Activated naive CD4-positive, alpha-beta T cell treated with anti-CD3 and anti-CD28 coated beads, Interleukin-2, amount 50 U/mL, for 72 hours (primary cell): Measurements from ENCODE around the gene IQSEC1. TPM values are rescaled to one million over a fixed set of nuclear protein-coding genes. Genes with fewer than 3 reads are reported as not detected.

Source experiments
- ATAC-seq, 2 donors: fragments of 150-1000 bp; cut with Tn5 transposase; 2 replicates each; pipeline ENCODE4 v1.10.0; 2021; ENCODE audit warnings: mild to moderate bottlenecking in 2 of 2, moderate library complexity in 2 of 2
- DNase-seq, 2 donors: peaks; one replicate each; pipeline ENCODE4 v3.0.0; 2021 to 2022; ENCODE audit warnings: low spot score in 2 of 2
- H3K27ac Mint-ChIP-seq, 2 donors: one replicate each; pipeline ENCODE4 v1.8.0; 2022; ENCODE audit warnings: mild to moderate bottlenecking in 2 of 2, mixed read lengths in 2 of 2
- H3K36me3 Mint-ChIP-seq, 2 donors: one replicate each; pipeline ENCODE4 v1.8.0; 2022; ENCODE audit warnings: mixed read lengths in 2 of 2
- H3K9me3 Mint-ChIP-seq, 2 donors: one replicate each; pipeline ENCODE4 v1.8.0; 2022; ENCODE audit warnings: mixed read lengths in 2 of 2
- total RNA-seq, 2 donors: library from RNA; stranded (reverse); gene quantifications; one replicate each; pipeline ENCODE4 v1.2.3, GENCODE V29; 2022

Gene IQSEC1
- total RNA-seq, 2 donors from 2014 or later: 25.0 to 37.1 TPM

DNA sequence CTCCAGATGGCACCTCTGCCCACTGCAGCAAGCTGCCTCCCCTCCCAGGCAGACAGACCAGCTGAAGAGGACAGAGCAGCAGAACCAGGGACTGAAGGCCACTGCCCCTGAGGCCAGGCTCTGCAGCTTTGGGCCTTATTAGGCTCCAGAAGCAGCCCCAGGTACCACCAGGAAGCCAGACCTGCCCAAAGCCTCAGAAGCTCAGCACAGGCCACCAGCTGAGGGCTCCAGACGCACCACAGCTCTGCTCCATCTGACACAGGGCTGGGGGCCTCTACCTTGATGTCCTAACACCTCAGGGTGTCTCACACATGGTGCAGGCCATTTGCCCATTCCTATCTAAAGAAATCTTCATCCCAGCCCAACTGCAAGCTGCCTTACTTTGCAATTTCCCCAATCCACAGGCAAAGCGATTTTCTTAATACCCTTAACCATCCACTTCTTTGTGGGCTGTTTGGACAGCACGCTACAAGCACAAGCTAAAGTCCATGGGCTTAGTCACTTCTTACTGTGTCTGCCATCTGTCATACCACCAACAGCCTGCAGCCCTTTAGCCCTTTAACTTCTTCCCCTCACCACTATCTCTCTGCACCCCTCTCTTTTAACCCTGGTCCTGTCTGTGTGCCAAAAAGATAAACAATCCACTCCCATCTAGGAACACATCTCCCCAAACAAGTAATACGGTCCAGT is 112.1 kb downstream of the IQSEC1 start:
- H3K9me3 Mint-ChIP-seq: no peaks in the 10 kb centered on the region
- H3K36me3 Mint-ChIP-seq: peaks cover 0 to 16% of the 10 kb centered on the region in 2 donors
- ATAC-seq (no peak), DNase-seq (no peak)
- H3K27ac Mint-ChIP-seq: no peak overlapping the region

GRCh38 chr3:12960497-12960896 is 112.7 kb downstream of the IQSEC1 start:
- H3K9me3 Mint-ChIP-seq: no peaks in the 10 kb centered on the region
- ATAC-seq (no peak), DNase-seq (no peak)
- peak overlapping the region; percentile 18 to 44 for H3K27ac Mint-ChIP-seq
- H3K36me3 Mint-ChIP-seq: peaks cover 0 to 12% of the 10 kb centered on the region in 2 donors

GRCh38 chr3:12959838-12960378 is 113.3 kb downstream of the IQSEC1 start:
- no peaks in the 10 kb centered on the region for H3K9me3 Mint-ChIP-seq
- H3K27ac Mint-ChIP-seq: no peak overlapping the region
- DNase-seq (no peak), ATAC-seq (no peak)
- H3K36me3 Mint-ChIP-seq: peaks cover 0 to 10% of the 10 kb centered on the region in 2 donors

- Mint-ChIP-seq H3K9me3 (no peaks in the 10 kb centered on the region), H3K36me3 (peaks cover 0 to 10% of the 10 kb centered on the region in 2 donors), H3K27ac (peak overlapping the region in 1 of 2 donors; percentile 24)
- no peak for ATAC-seq
- no peak for DNase-seq
These were observed 113.8 kb downstream of the IQSEC1 start for GRCh38 chr3:12959410-12959809.

DNA sequence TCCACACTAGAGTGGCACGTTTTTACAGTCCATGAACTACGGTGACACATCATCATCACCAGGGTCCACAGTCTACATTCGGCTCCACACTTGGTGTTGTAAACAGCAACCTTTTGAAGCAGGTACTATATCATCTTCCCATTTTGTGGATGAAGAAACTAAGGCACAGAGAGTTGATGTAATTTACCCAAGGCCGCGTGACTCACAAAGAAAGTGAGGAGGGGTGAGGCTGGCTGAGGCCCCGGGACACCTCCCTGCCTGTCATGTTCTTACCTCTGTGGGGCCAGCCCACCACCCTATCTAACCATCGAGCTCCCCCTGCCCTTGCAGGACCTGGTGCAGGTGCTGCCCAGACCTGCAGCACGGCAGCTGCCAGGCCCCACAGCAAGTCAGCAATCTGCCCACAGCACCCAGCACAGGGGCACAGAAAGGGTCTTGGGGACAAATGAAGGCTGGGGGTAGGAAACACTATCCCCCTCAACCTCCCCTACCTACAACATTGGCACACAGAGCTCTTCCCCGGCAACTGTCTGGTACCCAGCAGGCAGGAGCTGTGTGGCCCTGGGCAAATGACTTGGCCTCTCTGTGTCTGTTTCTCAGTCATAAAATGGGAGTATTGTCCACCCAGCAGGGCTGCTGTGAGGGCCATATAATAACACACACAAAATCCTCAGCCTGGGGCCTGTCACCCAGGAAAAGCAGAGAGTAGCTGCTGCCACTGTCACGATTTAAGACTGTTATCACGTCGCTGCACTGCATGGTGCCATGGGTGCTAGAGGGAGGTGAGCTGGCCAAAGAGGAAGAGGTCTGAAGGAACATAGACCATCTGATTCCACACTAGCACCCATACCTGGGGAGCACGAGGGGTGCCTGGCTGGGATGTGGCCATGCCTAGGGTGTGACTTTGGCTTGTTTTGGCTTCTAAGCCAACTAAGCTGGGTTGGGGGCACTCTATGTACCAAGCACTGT is 115.1 kb downstream of the IQSEC1 start:
- Mint-ChIP-seq H3K36me3 (peaks cover 0 to 10% of the 10 kb centered on the region in 2 donors), H3K9me3 (no peaks in the 10 kb centered on the region), H3K27ac (peak overlapping the region; percentile 24 to 85)
- ATAC-seq (no peak), DNase-seq (no peak)

GRCh38 chr3:12957339-12957738 is 115.9 kb downstream of the IQSEC1 start:
- H3K9me3 Mint-ChIP-seq: no peaks in the 10 kb centered on the region
- DNase-seq (no peak), ATAC-seq (no peak)
- H3K27ac Mint-ChIP-seq: peak overlapping the region in 1 of 2 donors; percentile 45
- H3K36me3 Mint-ChIP-seq: peaks cover 0 to 7% of the 10 kb centered on the region in 2 donors

- H3K36me3 Mint-ChIP-seq: no peaks in the 10 kb centered on the region
- no peak for ATAC-seq
These were observed 116.9 kb downstream of the IQSEC1 start for GRCh38 chr3:12956316-12956660.

DNA sequence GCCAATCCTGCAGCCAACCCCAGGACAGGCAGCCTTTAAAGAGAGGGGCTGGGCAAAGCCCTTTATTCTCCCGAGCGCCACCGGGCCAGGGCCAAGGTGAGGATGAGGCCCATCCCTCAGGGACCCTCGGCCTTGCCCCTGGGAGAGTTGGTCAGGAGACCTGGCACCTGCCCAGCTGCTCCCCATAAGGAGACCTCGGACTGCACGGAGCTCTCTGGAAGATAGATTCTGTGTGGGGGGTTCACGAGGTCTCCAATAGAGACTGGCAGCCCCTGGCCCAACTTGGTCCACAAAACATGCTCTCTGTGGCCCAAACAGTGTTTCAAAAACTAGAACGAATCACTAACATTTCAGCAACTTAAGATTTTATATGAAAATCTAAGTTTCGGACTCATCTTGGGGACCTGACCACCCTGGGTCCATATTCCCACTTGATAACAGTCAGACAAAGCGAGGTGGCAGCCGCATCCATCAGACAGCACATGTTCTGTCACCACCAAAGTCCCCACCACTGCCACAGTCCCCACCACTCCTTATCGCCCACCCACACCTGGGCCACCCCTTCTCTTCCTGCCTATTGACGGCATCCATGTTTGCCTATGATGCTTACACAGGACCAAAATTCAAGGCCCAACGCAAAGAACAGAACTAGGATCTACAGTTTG is 117.4 kb downstream of the IQSEC1 start:
- DNase-seq (no peak), ATAC-seq (no peak)
- H3K9me3 Mint-ChIP-seq: no peaks in the 10 kb centered on the region
- H3K27ac Mint-ChIP-seq: peak overlapping the region; percentile 45 to 92
- H3K36me3 Mint-ChIP-seq: no peaks in the 10 kb centered on the region

More at GRCh38 chr3:12956316-12956660, 116.9 kb downstream of the IQSEC1 start:
- H3K9me3 Mint-ChIP-seq: no peaks in the 10 kb centered on the region
- DNase-seq: no peak
- peak overlapping the region; percentile 36 to 45 for H3K27ac Mint-ChIP-seq

DNA sequence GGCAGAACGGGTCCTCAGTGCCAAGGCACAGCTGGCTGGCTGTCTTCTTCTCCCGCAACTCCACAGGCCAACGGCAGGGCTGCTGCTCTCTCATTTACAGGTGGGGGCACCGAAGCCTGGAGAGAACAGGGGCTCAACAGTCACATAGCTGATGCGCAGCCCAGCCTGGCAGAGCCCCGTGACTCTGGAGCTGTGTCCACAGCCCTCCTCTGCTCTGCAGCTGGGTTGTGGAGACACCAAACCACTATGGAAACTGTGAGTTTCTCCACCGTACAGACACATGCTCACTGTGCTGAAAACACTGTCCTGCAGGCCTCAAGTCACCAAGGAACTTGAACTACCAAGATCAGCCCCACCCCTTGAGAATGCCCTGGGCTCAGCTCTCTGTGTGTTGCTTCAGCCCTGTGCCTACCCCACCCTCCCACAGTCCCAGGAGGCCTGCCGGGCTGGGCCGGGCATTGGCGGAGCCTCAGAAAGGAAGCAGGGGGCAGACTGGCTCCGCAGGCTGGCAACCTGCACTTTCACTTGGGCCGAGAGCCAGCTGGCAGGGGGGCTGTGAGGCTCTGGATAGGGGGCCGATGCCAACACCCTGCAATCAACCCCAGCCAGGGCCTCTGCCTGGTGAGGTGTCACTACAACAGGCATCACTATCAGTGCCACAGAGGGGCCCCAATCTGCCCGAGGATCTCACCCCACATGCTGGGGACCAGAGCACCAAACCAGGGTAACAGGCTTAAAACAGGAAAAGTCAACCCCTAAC is 118.2 kb downstream of the IQSEC1 start:
- Mint-ChIP-seq H3K9me3 (no peaks in the 10 kb centered on the region), H3K27ac (peak overlapping the region; percentile 22 to 92), H3K36me3 (no peaks in the 10 kb centered on the region)
- peak; percentile 80 to 81 for ATAC-seq
- DNase-seq: no peak

DNA sequence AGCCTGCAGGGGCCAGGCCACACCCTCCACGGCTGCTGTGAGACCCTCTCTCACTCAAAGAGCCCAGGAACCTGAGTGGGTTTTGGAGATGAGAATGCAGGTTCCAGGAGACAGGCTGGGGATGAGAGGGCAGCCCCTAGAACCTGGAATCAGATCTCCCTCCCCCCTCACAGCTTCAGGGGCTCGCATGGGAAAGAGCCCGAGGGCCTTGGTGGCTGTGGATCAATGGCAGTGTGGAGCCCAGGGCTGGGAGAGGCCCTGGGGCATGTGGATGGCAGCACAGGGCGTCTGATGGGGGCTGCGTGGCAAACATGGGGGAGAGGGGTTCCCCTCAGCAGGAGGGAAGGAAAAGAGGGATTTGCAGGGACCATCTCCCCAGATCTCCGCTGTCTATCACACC is 119.0 kb downstream of the IQSEC1 start:
- H3K9me3 Mint-ChIP-seq: no peaks in the 10 kb centered on the region
- ATAC-seq: no peak
- no peaks in the 10 kb centered on the region for H3K36me3 Mint-ChIP-seq
- peak overlapping the region in 1 of 2 donors; percentile 92 for H3K27ac Mint-ChIP-seq
- DNase-seq: no peak

GRCh38 chr3:12953201-12953995 is 119.8 kb downstream of the IQSEC1 start:
- no peak for ATAC-seq
- H3K36me3 Mint-ChIP-seq: no peaks in the 10 kb centered on the region
- H3K9me3 Mint-ChIP-seq: no peaks in the 10 kb centered on the region
- DNase-seq: no peak
- no peak overlapping the region for H3K27ac Mint-ChIP-seq

- no peaks in the 10 kb centered on the region for H3K36me3 Mint-ChIP-seq
- no peak for ATAC-seq
- H3K27ac Mint-ChIP-seq: peak overlapping the region in 1 of 2 donors; percentile 54
- H3K9me3 Mint-ChIP-seq: no peaks in the 10 kb centered on the region
- DNase-seq: no peak
These were observed 120.7 kb downstream of the IQSEC1 start for GRCh38 chr3:12952343-12953200.

DNA sequence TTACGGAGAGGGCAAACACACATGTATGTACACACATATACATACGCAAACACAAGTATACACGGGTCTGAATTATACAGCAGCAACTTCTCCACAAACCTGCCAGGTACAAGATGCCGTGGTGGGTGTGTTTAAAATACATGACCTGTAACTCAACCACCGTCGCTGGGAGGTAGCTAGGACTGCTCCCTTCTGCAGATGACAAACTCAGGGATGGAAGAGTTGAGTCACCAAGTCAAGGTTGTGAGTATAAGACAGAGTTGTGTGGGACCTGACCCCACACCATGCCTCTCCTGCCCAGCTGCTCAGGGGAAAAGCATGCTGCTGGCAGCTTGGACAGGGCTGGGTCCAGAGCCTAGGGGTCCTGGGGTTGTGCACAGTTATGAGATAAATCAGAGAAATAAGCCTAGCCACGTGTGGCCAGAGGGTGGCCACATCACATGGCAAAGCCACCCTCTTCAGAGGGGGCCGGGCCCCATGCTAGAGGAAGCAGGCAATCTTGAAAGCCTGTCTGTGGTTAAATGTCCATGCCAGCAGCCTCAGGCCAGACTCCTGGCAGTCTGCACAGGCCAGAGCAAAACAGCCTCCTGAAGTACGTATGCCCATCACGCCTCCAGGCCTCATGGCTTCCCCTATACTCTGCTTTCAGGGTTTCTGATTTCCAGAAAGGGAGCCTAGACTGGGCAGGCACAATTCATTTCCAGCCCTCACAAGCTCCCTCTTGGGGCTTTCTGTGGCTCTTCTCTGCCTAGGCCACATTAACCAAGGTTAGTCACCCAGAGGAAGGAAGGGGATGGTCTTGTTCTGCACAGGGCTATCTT is 124.1 kb downstream of the IQSEC1 start:
- H3K36me3 Mint-ChIP-seq: no peaks in the 10 kb centered on the region
- peak overlapping the region; percentile 83 to 92 for H3K27ac Mint-ChIP-seq
- DNase-seq (peak in 1 of 2 donors; percentile 58), ATAC-seq (peak; percentile 85 to 88)
- no peaks in the 10 kb centered on the region for H3K9me3 Mint-ChIP-seq

- DNase-seq (no peak), ATAC-seq (no peak)
- H3K36me3 Mint-ChIP-seq: no peaks in the 10 kb centered on the region
- peak overlapping the region; percentile 83 to 92 for H3K27ac Mint-ChIP-seq
- no peaks in the 10 kb centered on the region for H3K9me3 Mint-ChIP-seq
These were observed 124.9 kb downstream of the IQSEC1 start for GRCh38 chr3:12948371-12948770.
